ENCODE data around the gene PDLIM1.
"Not testable (repeated sequence)": the region's sequence is repeated elsewhere in the genome, so short reads cannot be mapped to it uniquely, and the experiment has no call there.

Gene PDLIM1

GRCh38 chr10:95240811-95241210 is 50.0 kb downstream of the PDLIM1 start:
- no peak for DNase-seq (ENCODE audit: low read depth)

- not testable (repeated sequence) for DNase-seq (ENCODE audit: low read depth)
Observed at GRCh38 chr10:95240096-95240495, 50.7 kb downstream of the PDLIM1 start.

- no peak for DNase-seq (ENCODE audit: low read depth)
Observed at GRCh38 chr10:95237376-95238170, 53.2 kb downstream of the PDLIM1 start.

- no peak for DNase-seq (ENCODE audit: low read depth)
Observed at GRCh38 chr10:95236068-95236903, 54.5 kb downstream of the PDLIM1 start.

- no peak for DNase-seq (ENCODE audit: low read depth)
Observed at GRCh38 chr10:95235676-95236067, 55.1 kb downstream of the PDLIM1 start.

GRCh38 chr10:95234951-95235350 is 55.9 kb downstream of the PDLIM1 start:
- DNase-seq (ENCODE audit: low read depth): no peak

- no peak for DNase-seq (ENCODE audit: low read depth)
Observed at GRCh38 chr10:95233377-95234034, 57.3 kb downstream of the PDLIM1 start.

- DNase-seq (ENCODE audit: low read depth): not testable (repeated sequence)
Observed at GRCh38 chr10:95230677-95231586, 59.9 kb downstream of the PDLIM1 start.

- DNase-seq (ENCODE audit: low read depth): peak; percentile 99
Observed at GRCh38 chr10:95229724-95230627, 60.8 kb downstream of the PDLIM1 start.

GRCh38 chr10:95228934-95229723 is 61.7 kb downstream of the PDLIM1 start:
- not testable (repeated sequence) for DNase-seq (ENCODE audit: low read depth)

- DNase-seq (ENCODE audit: low read depth): no peak
Observed at GRCh38 chr10:95225136-95225535, 65.7 kb downstream of the PDLIM1 start.

GRCh38 chr10:95221124-95221523 is 69.7 kb downstream of the PDLIM1 start:
- DNase-seq (ENCODE audit: low read depth): no peak

- no peak for DNase-seq (ENCODE audit: low read depth)
Observed at GRCh38 chr10:95220539-95220938, 70.3 kb downstream of the PDLIM1 start.

- no peak for DNase-seq (ENCODE audit: low read depth)
Observed at GRCh38 chr10:95217476-95217875, 73.3 kb downstream of the PDLIM1 start.

- no peak for DNase-seq (ENCODE audit: low read depth)
Observed at GRCh38 chr10:95214793-95215192, 76.0 kb downstream of the PDLIM1 start.

GRCh38 chr10:95214369-95214768 is 76.4 kb downstream of the PDLIM1 start:
- DNase-seq (ENCODE audit: low read depth): no peak

- no peak for DNase-seq (ENCODE audit: low read depth)
Observed at GRCh38 chr10:95211606-95212279, 79.1 kb downstream of the PDLIM1 start.

- DNase-seq (ENCODE audit: low read depth): no peak
Observed at GRCh38 chr10:95209509-95210127, 81.2 kb downstream of the PDLIM1 start.

Data from GM04503 (cell line).